Thyroid gland (tissue), 4 donors: ENCODE results near the gene PIGL. TPM values are rescaled to one million over a fixed set of nuclear protein-coding genes. Genes with fewer than 3 reads are reported as not detected.

Experiments
- DNase-seq, 2 donors: peaks; one replicate each; pipeline ENCODE4 v3.0.0-alpha.2; 2019
- H3K27ac ChIP-seq, 3 donors: fragments of 200-600 bp; sonication (generic); 1 replicate in 2 of 3; 2 replicates in 1 of 3; pipeline ENCODE4 v1.5.1; 2016 to 2019; ENCODE audit warnings: mild to moderate bottlenecking in 1 of 3, moderate library complexity in 1 of 3
- H3K27me3 ChIP-seq: fragments of 200-600 bp; sonication (generic); one replicate; pipeline ENCODE4 v1.5.1; 2019
- H3K36me3 ChIP-seq, 2 donors: fragments of 200-600 bp; sonication (generic); one replicate each; pipeline ENCODE4 v1.5.1; 2016 to 2019
- H3K4me1 ChIP-seq, 2 donors: fragments of 200-600 bp; sonication (generic); one replicate each; pipeline ENCODE4 v1.5.1; 2017 to 2019
- H3K4me3 ChIP-seq, 3 donors: fragments of 200-600 bp; sonication (generic); replicated peaks in 1 of 3; 1 replicate in 2 of 3; 2 replicates in 1 of 3; pipeline ENCODE4 v1.5.1; 2016; ENCODE audit warnings: mild to moderate bottlenecking in 1 of 3
- H3K9me3 ChIP-seq: fragments of 200-600 bp; sonication (generic); one replicate; pipeline ENCODE4 v1.5.1; 2017
- POLR2A ChIP-seq, 2 donors: fragments of 450-650 bp; IDR thresholded peaks; one replicate each; pipeline ENCODE4 v1.6.1; 2017; ENCODE audit warnings: antibody characterized with exemption in 2 of 2, mild to moderate bottlenecking in 2 of 2, moderate library complexity in 1 of 2
- WGBS, 2 donors: methylation state at CpG; one replicate each; pipeline ENCODE4 v1.1.5; 2017; 5-methylcytosine and 5-hydroxymethylcytosine counted together
- intact Hi-C: fragments of 100-400 bp; cut with DNase I; formaldehyde crosslinking; loops from one replicate; pipeline ENCODE4 v1.15.1; 2023
- total RNA-seq, 4 donors: library from RNA; depleted of rRNA; stranded (reverse); fragments of >200 nt; gene quantifications; one replicate each; pipeline ENCODE4 v1.2.3, GENCODE V29; 2016
- TF ChIP-seq, protein P1 (sequence below), 6 experiments: fragments of 200-600 bp in 3 of 6; fragments of 450-650 bp in 3 of 6; sonication (generic) in 3 of 6; IDR thresholded peaks; one replicate each; pipeline ENCODE4 v1.5.1; 2016 to 2019; ENCODE audit warnings: antibody characterized with exemption in 6 of 6, mild to moderate bottlenecking in 2 of 6, inconsistent platforms in 1 of 6, moderate library complexity in 1 of 6

PIGL gene
- total RNA-seq, 4 donors from 2014 or later: 48.8 to 96.0 (median 60.9) TPM

DNA sequence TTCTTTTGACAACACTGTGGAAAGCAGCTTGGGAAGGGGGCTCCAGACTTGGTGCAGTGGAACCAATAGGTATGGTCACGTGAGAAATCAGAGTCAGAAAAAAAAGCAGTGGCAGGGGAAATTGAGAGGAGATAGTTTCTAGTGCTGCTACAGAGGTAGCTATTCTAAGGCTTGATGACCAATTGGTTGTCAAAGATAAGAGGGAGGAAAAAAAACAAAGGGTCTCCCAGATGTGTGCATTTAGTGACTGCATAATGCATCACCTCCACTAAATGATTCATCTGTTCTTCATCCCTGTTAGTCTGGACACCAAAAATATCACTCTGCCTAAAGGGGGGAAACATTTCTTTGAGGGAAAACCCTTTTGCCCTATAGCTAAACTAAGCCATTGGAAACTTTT lies 56.5 kb downstream of the PIGL start:
- WGBS, 2 donors: 85 to 92% methylated on average over 1 of the region's 1 CpG
- no peak for TF ChIP-seq POLR2A (IDR thresholded peaks at IDR 0.05)
- TF ChIP-seq, protein P1, sequence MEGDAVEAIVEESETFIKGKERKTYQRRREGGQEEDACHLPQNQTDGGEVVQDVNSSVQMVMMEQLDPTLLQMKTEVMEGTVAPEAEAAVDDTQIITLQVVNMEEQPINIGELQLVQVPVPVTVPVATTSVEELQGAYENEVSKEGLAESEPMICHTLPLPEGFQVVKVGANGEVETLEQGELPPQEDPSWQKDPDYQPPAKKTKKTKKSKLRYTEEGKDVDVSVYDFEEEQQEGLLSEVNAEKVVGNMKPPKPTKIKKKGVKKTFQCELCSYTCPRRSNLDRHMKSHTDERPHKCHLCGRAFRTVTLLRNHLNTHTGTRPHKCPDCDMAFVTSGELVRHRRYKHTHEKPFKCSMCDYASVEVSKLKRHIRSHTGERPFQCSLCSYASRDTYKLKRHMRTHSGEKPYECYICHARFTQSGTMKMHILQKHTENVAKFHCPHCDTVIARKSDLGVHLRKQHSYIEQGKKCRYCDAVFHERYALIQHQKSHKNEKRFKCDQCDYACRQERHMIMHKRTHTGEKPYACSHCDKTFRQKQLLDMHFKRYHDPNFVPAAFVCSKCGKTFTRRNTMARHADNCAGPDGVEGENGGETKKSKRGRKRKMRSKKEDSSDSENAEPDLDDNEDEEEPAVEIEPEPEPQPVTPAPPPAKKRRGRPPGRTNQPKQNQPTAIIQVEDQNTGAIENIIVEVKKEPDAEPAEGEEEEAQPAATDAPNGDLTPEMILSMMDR (IDR thresholded peaks at IDR 0.05): no peak

DNA sequence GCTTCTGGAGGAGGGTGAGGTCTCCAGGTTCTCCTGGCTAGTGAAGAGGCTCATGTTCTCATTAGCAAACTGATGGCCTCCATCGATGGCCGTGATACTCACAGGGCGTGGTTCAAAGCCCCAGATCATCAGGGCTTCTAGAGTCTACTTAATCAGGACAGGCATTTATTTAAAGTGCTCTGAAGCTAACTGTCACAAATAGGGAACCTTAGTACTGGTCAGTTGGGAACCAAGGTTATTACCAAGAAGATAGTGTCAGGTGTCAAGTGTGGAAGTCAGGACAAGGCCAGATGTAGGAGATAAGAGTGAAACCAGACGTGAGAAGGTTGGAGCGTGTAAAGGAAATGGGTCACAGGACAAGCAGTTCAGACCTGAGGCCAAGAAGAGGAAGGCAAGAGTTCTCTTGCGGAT lies 56.9 kb downstream of the PIGL start:
- DNase-seq: no peak

More for the DNA sequence above, 56.5 kb downstream of the PIGL start:
- Histone ChIP-seq H3K4me1 (no peaks in the 10 kb centered on the region), H3K27me3 (no peaks in the 10 kb centered on the region), H3K4me3 (no peak overlapping the region), H3K27ac (no peak overlapping the region), H3K9me3 (no peaks in the 10 kb centered on the region), H3K36me3 (no peaks in the 10 kb centered on the region)
- intact Hi-C loops: no loop called here
- no peak for DNase-seq

DNA sequence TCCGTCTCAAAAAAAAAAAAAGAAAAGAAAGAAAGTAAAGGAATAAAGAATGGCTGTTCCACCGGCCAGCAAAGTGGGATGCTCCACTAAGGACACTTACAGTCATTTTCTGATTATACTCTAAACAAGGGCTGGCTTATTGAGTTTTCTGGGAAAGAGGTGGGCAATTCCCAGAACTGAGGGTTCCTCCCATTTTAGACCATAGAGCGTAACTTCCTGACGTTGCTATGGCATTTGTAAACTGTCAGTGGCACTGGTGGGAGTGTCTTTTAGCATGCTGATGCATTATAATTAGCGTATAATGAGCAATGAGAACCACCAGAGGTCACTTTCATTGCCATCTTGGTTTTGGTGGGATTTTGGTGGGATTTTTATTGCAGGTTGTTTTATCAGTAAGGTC lies 58.0 kb downstream of the PIGL start:
- no peak overlapping the region for H3K27ac ChIP-seq
- H3K27me3 ChIP-seq: no peaks in the 10 kb centered on the region
- no peaks in the 10 kb centered on the region for H3K9me3 ChIP-seq
- H3K4me3 ChIP-seq: no peak overlapping the region
- H3K4me1 ChIP-seq: no peaks in the 10 kb centered on the region
- DNase-seq: no peak
- no peak for TF ChIP-seq POLR2A (IDR thresholded peaks at IDR 0.05)
- TF ChIP-seq, protein P1 (IDR thresholded peaks at IDR 0.05): no peak
- intact Hi-C loops: no loop called here
- WGBS, 2 donors: 94 to 96% methylated on average over 5 of the region's 5 CpGs
- no peaks in the 10 kb centered on the region for H3K36me3 ChIP-seq

More for the DNA sequence above, 56.9 kb downstream of the PIGL start:
- Histone ChIP-seq H3K36me3 (no peaks in the 10 kb centered on the region), H3K4me1 (no peaks in the 10 kb centered on the region), H3K27ac (no peak overlapping the region), H3K27me3 (no peaks in the 10 kb centered on the region), H3K9me3 (no peaks in the 10 kb centered on the region), H3K4me3 (no peak overlapping the region)
- WGBS, 2 donors: 90 to 96% methylated on average over 6 of the region's 6 CpGs
- no peak for TF ChIP-seq POLR2A (IDR thresholded peaks at IDR 0.05)
- TF ChIP-seq, protein P1 (IDR thresholded peaks at IDR 0.05): no peak
- intact Hi-C loops: no loop called here

GRCh38 chr17:16277163-16277562 lies 60.2 kb downstream of the PIGL start:
- TF ChIP-seq, protein P1 (IDR thresholded peaks at IDR 0.05): no peak
- TF ChIP-seq POLR2A (IDR thresholded peaks at IDR 0.05): no peak
- Histone ChIP-seq H3K4me3 (no peak overlapping the region), H3K27me3 (no peaks in the 10 kb centered on the region), H3K27ac (no peak overlapping the region), H3K36me3 (no peaks in the 10 kb centered on the region), H3K9me3 (no peaks in the 10 kb centered on the region), H3K4me1 (no peaks in the 10 kb centered on the region)
- DNase-seq: no peak
- WGBS, 2 donors: 56 to 63% methylated on average over 1 of the region's 1 CpG
- intact Hi-C loops: no loop called here

GRCh38 chr17:16281351-16281750 lies 64.3 kb downstream of the PIGL start:
- DNase-seq: no peak
- Histone ChIP-seq H3K36me3 (no peaks in the 10 kb centered on the region), H3K4me1 (peaks cover 4 to 10% of the 10 kb centered on the region in 2 donors), H3K27ac (no peak overlapping the region), H3K4me3 (no peak overlapping the region), H3K9me3 (no peaks in the 10 kb centered on the region), H3K27me3 (no peaks in the 10 kb centered on the region)
- intact Hi-C loops: no loop called here
- TF ChIP-seq POLR2A (IDR thresholded peaks at IDR 0.05): no peak
- TF ChIP-seq, protein P1 (IDR thresholded peaks at IDR 0.05): no peak
- WGBS, 2 donors: 88 to 89% methylated on average over 2 of the region's 2 CpGs
